PC-3 (cell line): ENCODE measurements around the gene SNAI3. TPM values are rescaled to one million over a fixed set of nuclear protein-coding genes. Genes with fewer than 3 reads are reported as not detected.

ENCODE experiments used
- ATAC-seq: fragments of 200-7000 bp; cut with Tn5 transposase; 2 replicates; pipeline ENCODE4 v1.9.1; 2020; ENCODE audit warnings: mild to moderate bottlenecking, moderate library complexity
- BruUV-seq: library from RNA; stranded (reverse); fragments of 400-500 nt; replicated peaks from 2 replicates; lab custom pipeline; 2021; lab: Mats Ljungman, UMichigan
- CTCF ChIA-PET: fragments of 300-600 bp; sonication (Branson Sonifier 250); formaldehyde crosslinking; loops from one replicate; lab custom pipeline; 2022; ENCODE audit warnings: antibody characterized with exemption; lab: Charles Lee
- POLR2A ChIA-PET: fragments of 300-600 bp; sonication (Branson Sonifier 250); formaldehyde crosslinking; loops from one replicate; lab custom pipeline; 2022; ENCODE audit warnings: antibody characterized with exemption; ENCODE audit not compliant: unreplicated experiment; lab: Charles Lee
- DNase-seq: peaks from one replicate; pipeline ENCODE4 v3.0.0-alpha.2; 2015
- H2AFZ ChIP-seq: fragments of 300-600 bp; sonication (generic); 2 replicates; pipeline ENCODE4 v1.6.0; 2016; ENCODE audit warnings: antibody characterized with exemption, low read length
- H3F3A ChIP-seq: fragments of 300-600 bp; sonication (generic); one replicate; pipeline ENCODE4 v1.6.0; 2017; ENCODE audit warnings: antibody characterized with exemption, low read length, control low read depth, mild to moderate bottlenecking; ENCODE audit not compliant: unreplicated experiment
- H3K27ac ChIP-seq: fragments of 300-600 bp; sonication (generic); 2 replicates; pipeline ENCODE4 v1.5.1; 2016; ENCODE audit warnings: mild to moderate bottlenecking, low read length
- H3K27me3 ChIP-seq: fragments of 300-600 bp; sonication (generic); 2 replicates; pipeline ENCODE4 v1.6.1; 2016; ENCODE audit warnings: low read length, mixed read lengths
- H3K36me3 ChIP-seq: fragments of 300-600 bp; sonication (generic); 2 replicates; pipeline ENCODE4 v1.6.1; 2016; ENCODE audit warnings: low read depth, mixed run types, low read length, mixed read lengths
- H3K4me1 ChIP-seq: fragments of 300-600 bp; sonication (generic); 2 replicates; pipeline ENCODE4 v1.5.1; 2016; ENCODE audit warnings: low read length; ENCODE audit not compliant: insufficient read depth
- H3K4me2 ChIP-seq: fragments of 300-600 bp; sonication (generic); 2 replicates; pipeline ENCODE4 v1.6.0; 2016; ENCODE audit warnings: low read length
- H3K4me3 ChIP-seq: fragments of 300-600 bp; sonication (generic); 2 replicates; pipeline ENCODE4 v1.5.1; 2016; ENCODE audit warnings: mild to moderate bottlenecking, low read length, mixed read lengths
- H3K79me2 ChIP-seq: fragments of 300-600 bp; sonication (generic); 2 replicates; pipeline ENCODE4 v1.6.1; 2017; ENCODE audit warnings: low read length, mixed read lengths
- H3K9ac ChIP-seq: fragments of 300-600 bp; sonication (generic); 2 replicates; pipeline ENCODE4 v1.6.0; 2016; ENCODE audit warnings: mild to moderate bottlenecking, low read length
- H3K9me2 ChIP-seq: fragments of 300-600 bp; sonication (generic); replicated peaks from 2 replicates; pipeline ENCODE4 v1.6.1; 2016; ENCODE audit warnings: mixed run types, low read length, mixed read lengths
- H3K9me3 ChIP-seq: fragments of 300-600 bp; sonication (generic); 2 replicates; pipeline ENCODE4 v1.6.1; 2016; ENCODE audit warnings: low read length, mixed read lengths
- H4K20me1 ChIP-seq: fragments of 300-600 bp; sonication (generic); 2 replicates; pipeline ENCODE4 v1.6.1; 2016; ENCODE audit warnings: low read length, mixed read lengths
- EZH2 ChIP-seq: fragments of 300-600 bp; sonication (generic); IDR thresholded peaks from one replicate; pipeline ENCODE4 v1.6.1; 2017; ENCODE audit warnings: antibody characterized with exemption, mild to moderate bottlenecking, low read length; ENCODE audit not compliant: unreplicated experiment
- EZH2phosphoT487 ChIP-seq: fragments of 300-600 bp; sonication (generic); IDR thresholded peaks from 2 replicates; pipeline ENCODE4 v1.6.1; 2018; ENCODE audit warnings: mild to moderate bottlenecking, antibody characterized with exemption, low read length, borderline replicate concordance
- intact Hi-C: fragments of 100-400 bp; cut with micrococcal nuclease; formaldehyde crosslinking; loops from 2 replicates; pipeline ENCODE4 v1.9.0; 2023
- total RNA-seq: library from RNA; depleted of rRNA; stranded (reverse); fragments of >200 nt; gene quantifications from 2 replicates; pipeline ENCODE4 v1.2.3, GENCODE V29; 2014
- TF ChIP-seq, protein P1 (sequence below): fragments of 300-600 bp; sonication (generic); conservative IDR thresholded peaks from 2 replicates; pipeline ENCODE4 v1.5.1; 2017; ENCODE audit warnings: antibody characterized with exemption, low read depth, mild to moderate bottlenecking, low read length

Gene SNAI3
- total RNA-seq, 1 experiment from 2014 or later = 0.22 TPM

DNA sequence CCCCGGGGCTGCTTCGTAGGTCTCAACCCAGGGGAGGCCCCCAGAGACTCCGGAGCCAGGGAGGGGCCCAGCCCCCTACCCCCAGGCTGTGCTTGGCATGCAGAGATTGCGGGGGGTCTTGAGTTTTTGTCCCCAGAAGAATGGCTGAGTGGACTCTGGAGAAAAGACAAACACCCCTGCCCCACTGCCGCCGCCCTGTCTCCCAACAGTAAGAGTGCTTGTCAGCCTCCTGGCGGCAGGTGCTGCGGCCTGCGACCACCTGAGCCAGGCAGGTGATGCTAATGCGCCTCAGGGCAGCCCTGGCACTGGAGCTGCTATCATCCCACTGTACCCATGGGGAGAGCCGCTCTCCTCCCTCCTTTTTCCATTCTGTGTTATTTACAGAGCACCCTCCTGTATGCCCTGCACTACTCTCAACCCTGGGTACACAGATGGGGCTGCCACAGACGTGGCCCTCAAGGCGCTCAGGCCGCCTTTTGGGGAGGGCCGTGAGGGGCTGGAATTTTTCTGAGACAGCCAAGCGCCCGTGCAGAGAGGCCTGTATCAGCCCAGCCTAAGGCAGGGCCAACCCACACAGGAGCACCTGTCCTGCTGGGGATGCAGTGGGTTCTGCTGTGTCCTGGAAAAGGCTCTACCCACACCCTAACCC, 50.5 kb downstream of the SNAI3 start:
- Histone ChIP-seq H3K79me2 (no peaks in the 10 kb centered on the region), H3K9me3 (no peaks in the 10 kb centered on the region), H3K36me3 (no peaks in the 10 kb centered on the region), H3K27ac (no peak overlapping the region), H4K20me1 (no peaks in the 10 kb centered on the region), H3K4me2 (no peak overlapping the region), H3K4me3 (no peak overlapping the region), H3K9me2 (no peaks in the 10 kb centered on the region), H3K9ac (no peak overlapping the region), H3K27me3 (no peaks in the 10 kb centered on the region), H2AFZ (no peak overlapping the region), H3K4me1 (0 out of 2 replicates have a peak, but pooled peaks cover 4% of the 10 kb centered on the region), H3F3A (no peaks in the 10 kb centered on the region)
- TF ChIP-seq EZH2 (no peak), EZH2phosphoT487 (no peak)
- TF ChIP-seq, protein P1, sequence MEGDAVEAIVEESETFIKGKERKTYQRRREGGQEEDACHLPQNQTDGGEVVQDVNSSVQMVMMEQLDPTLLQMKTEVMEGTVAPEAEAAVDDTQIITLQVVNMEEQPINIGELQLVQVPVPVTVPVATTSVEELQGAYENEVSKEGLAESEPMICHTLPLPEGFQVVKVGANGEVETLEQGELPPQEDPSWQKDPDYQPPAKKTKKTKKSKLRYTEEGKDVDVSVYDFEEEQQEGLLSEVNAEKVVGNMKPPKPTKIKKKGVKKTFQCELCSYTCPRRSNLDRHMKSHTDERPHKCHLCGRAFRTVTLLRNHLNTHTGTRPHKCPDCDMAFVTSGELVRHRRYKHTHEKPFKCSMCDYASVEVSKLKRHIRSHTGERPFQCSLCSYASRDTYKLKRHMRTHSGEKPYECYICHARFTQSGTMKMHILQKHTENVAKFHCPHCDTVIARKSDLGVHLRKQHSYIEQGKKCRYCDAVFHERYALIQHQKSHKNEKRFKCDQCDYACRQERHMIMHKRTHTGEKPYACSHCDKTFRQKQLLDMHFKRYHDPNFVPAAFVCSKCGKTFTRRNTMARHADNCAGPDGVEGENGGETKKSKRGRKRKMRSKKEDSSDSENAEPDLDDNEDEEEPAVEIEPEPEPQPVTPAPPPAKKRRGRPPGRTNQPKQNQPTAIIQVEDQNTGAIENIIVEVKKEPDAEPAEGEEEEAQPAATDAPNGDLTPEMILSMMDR = no peak
- CTCF ChIA-PET = no interaction called here
- intact Hi-C loops = no loop called here
- BruUV-seq = no TSS peak
- DNase-seq = no peak
- no peak for ATAC-seq
- POLR2A ChIA-PET = no interaction called here

GRCh38 chr16:88634994-88635670, 51.2 kb downstream of the SNAI3 start:
- no peak for TF ChIP-seq EZH2phosphoT487
- TF ChIP-seq, protein P1 = no peak
- TF ChIP-seq EZH2 = no peak
- ATAC-seq = no peak; the same call in 1 of the 2 replicates
- H3K9me2 ChIP-seq = no peaks in the 10 kb centered on the region
- H3K4me1 ChIP-seq = 0 out of 2 replicates have a peak, but pooled peaks cover 4% of the 10 kb centered on the region
- H3K9ac ChIP-seq = no peak overlapping the region
- no peaks in the 10 kb centered on the region for H3K79me2 ChIP-seq
- no peaks in the 10 kb centered on the region for H3F3A ChIP-seq
- no peak overlapping the region for H3K4me2 ChIP-seq
- no peak for DNase-seq
- ChIA-PET CTCF (no interaction called here), POLR2A (no interaction called here)
- no peak overlapping the region for H3K27ac ChIP-seq
- intact Hi-C loops = no loop called here
- no peak overlapping the region for H3K4me3 ChIP-seq
- no TSS peak for BruUV-seq
- H3K36me3 ChIP-seq = no peaks in the 10 kb centered on the region
- H3K9me3 ChIP-seq = no peaks in the 10 kb centered on the region
- no peaks in the 10 kb centered on the region for H4K20me1 ChIP-seq
- no peak overlapping the region for H2AFZ ChIP-seq
- no peaks in the 10 kb centered on the region for H3K27me3 ChIP-seq
